Ectodermal cell (in vitro differentiated cells): ENCODE data around the gene KDM5C.

Experiments
- H3K27ac ChIP-seq: 2 replicates; pipeline ENCODE4 v1.7.0; 2013; ENCODE audit warnings: mild to moderate bottlenecking, low read depth, low read length; ENCODE audit not compliant: insufficient read depth, poor library complexity, severe bottlenecking
- H3K27me3 ChIP-seq: 2 replicates; pipeline ENCODE4 v1.7.0; 2013; ENCODE audit warnings: mild to moderate bottlenecking, low read length; ENCODE audit not compliant: insufficient read depth, control insufficient read depth, poor library complexity, severe bottlenecking
- H3K36me3 ChIP-seq: one replicate; pipeline ENCODE4 v1.7.0; 2013; ENCODE audit warnings: low read length; ENCODE audit not compliant: control insufficient read depth, insufficient read depth
- H3K4me1 ChIP-seq: one replicate; pipeline ENCODE4 v1.7.0; 2013; ENCODE audit warnings: low read length; ENCODE audit not compliant: control insufficient read depth, insufficient read depth
- H3K4me3 ChIP-seq: 2 replicates; pipeline ENCODE4 v1.7.0; 2013; ENCODE audit warnings: low read depth, low read length, control low read depth; ENCODE audit not compliant: insufficient read depth
- H3K9me3 ChIP-seq: 2 replicates; pipeline ENCODE4 v1.7.0; 2013; ENCODE audit warnings: mild to moderate bottlenecking, low read length, moderate library complexity; ENCODE audit not compliant: control insufficient read depth
- WGBS, 2 experiments: methylation state at CpG; one replicate each; pipeline ENCODE4 v1.1.7; 2013; ENCODE audit warnings: missing lambda C conversion rate in 2 of 2; 5-methylcytosine and 5-hydroxymethylcytosine counted together

The KDM5C gene

DNA sequence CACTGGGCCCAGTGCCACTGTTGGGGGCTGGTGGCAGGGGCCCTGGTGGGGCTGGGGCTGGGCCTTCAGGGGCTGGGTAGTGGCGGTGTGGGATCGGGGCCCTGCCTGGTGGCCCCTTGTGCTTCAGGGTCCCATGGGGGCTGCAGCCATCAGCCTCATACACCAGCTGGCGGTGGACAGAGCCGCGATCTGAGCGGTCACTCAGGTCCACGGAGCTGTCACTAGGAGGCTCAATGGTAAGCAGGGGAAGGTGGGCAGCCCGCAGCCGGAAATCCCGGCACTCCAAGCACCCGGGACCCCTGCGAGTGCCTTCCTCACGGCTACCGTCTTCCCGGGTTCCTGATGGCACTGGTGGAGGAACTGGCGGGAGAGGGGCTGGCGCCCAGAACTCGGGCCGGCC, 25.5 kb upstream of the KDM5C start:
- no peaks in the 10 kb centered on the region for H3K27me3 ChIP-seq
- H3K9me3 ChIP-seq, result no peaks in the 10 kb centered on the region
- H3K4me1 ChIP-seq, result no peaks in the 10 kb centered on the region
- WGBS, 2 experiments, result 95 to 98% methylated on average over 19 of the region's 19 CpGs
- no peaks in the 10 kb centered on the region for H3K36me3 ChIP-seq
- no peak overlapping the region for H3K4me3 ChIP-seq
- H3K27ac ChIP-seq, result no peak overlapping the region

DNA sequence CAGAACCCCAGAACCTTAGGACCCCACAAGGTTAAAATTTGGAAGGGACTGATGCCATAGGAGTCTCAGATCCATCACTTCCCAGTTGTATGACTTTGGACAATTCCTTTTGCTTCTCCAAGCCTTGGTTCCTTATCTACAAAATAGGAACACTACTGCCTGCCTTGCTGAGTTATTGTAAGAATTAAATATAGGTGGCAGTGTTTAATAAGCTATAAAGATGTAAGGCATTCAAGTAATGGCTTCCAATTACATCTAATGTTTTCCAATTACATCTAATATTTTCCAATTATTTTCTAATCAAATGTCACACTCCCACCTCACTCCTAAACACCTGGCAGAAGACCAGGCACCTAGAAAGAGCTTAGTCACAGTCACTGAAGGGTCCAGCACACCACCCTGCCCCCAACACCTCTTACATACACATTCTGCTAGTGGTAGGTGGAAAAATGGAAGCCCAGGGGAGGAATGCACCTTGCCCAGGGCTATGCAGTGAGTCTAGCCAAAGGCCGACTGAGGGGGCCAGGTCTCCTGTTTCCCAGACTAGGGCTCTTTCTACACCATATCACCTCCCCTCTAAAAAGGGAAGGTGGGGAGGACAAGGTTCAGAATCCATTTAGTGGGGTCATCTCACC, 24.5 kb upstream of the KDM5C start:
- Histone ChIP-seq H3K4me1 (no peaks in the 10 kb centered on the region), H3K36me3 (no peaks in the 10 kb centered on the region), H3K4me3 (no peak overlapping the region), H3K9me3 (no peaks in the 10 kb centered on the region), H3K27ac (no peak overlapping the region), H3K27me3 (no peaks in the 10 kb centered on the region)
- 100% methylated on average over 1 of the region's 1 CpG; no CpG with 5 or more reads in 1 of the 2 experiments for WGBS, 2 experiments

DNA sequence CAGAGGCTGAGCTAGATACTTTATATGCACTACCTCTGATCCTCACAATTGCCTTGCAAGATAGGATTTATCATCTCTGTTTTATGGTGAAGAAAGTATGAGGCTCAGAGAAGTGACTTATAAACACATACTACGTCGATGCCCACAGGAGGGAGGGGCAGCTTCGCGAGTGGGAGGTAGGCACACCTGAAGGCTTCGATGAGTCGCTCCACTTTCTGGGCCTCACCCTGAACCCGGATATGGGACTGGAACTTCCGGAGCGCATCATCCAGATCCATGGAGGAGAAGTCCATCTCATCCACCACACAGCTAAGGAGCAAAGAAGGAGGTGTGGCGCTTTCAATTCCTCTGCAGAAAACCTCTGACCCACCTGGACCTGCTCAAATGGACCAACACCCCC, 22.9 kb upstream of the KDM5C start:
- WGBS, 2 experiments, result 93 to 94% methylated on average over 10 of the region's 10 CpGs
- Histone ChIP-seq H3K9me3 (no peaks in the 10 kb centered on the region), H3K4me1 (no peaks in the 10 kb centered on the region), H3K36me3 (no peaks in the 10 kb centered on the region), H3K27me3 (no peaks in the 10 kb centered on the region), H3K27ac (no peak overlapping the region), H3K4me3 (no peak overlapping the region)

DNA sequence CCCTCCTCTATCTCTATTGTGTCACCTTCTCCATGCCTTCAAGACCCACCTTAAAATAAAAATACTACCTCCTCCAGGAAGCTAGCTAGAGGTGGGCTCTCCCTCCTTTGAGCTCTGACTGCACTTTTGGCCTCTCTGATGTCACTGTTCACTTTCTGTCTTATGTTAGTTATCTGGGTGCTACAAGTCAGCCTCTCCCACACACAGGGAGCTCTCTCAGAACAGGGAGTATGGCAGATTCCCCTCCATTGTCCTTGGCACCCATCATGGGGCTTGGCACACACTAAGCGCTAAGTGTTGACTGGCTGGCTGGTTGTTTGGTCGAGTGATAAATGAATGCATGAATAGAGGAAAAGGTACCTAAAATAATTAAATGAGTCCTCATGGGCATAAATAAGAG, 21.2 kb upstream of the KDM5C start:
- H3K4me1 ChIP-seq, result no peaks in the 10 kb centered on the region
- H3K27me3 ChIP-seq, result no peaks in the 10 kb centered on the region
- H3K4me3 ChIP-seq, result no peak overlapping the region
- H3K9me3 ChIP-seq, result no peaks in the 10 kb centered on the region
- 82 to 92% methylated on average over 2 of the region's 2 CpGs for WGBS, 2 experiments
- no peak overlapping the region for H3K27ac ChIP-seq
- H3K36me3 ChIP-seq, result no peaks in the 10 kb centered on the region

DNA sequence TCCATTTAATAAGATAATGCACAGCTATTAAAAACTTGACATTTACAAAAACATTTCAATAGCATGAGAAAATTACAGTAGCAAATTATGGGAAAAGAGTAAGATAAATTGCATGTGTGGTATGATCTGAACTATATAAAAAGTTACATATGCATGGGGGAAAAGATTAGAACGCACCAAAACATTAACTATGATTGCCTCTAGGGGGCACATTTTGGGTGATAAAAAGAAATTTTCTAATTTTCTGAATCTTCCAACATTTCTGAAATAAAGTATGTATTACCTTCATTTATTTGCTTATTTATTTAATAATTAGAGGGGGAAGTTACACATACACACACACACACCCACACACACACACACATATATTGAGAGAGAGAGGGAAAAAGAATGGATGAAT, 19.6 kb upstream of the KDM5C start:
- Histone ChIP-seq H3K27ac (no peak overlapping the region), H3K9me3 (no peaks in the 10 kb centered on the region), H3K4me1 (no peaks in the 10 kb centered on the region), H3K36me3 (no peaks in the 10 kb centered on the region), H3K27me3 (no peaks in the 10 kb centered on the region), H3K4me3 (no peak overlapping the region)
- WGBS, 2 experiments, result 71 to 100% methylated on average over 1 of the region's 1 CpG

DNA sequence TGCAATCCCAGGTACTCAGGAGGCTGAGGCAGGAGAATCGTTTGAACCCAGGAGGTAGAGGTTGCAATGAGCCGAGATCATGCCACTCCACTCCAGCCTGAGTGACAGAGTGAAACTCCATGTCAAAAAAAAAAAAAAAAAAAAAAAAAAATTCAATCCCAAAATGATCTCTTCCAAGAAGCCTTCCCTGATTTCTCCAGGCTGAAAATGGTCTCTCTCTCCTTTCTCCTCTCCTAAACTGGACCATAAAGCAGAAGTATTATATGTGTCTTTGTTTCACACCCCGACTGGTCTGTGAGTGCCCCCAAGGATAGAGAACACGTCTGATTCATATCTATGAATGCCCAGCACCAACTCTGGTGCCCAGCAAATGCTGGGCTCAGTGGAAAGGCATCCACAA, 17.3 kb upstream of the KDM5C start:
- 96% methylated on average over 4 of the region's 4 CpGs for WGBS, 2 experiments

DNA sequence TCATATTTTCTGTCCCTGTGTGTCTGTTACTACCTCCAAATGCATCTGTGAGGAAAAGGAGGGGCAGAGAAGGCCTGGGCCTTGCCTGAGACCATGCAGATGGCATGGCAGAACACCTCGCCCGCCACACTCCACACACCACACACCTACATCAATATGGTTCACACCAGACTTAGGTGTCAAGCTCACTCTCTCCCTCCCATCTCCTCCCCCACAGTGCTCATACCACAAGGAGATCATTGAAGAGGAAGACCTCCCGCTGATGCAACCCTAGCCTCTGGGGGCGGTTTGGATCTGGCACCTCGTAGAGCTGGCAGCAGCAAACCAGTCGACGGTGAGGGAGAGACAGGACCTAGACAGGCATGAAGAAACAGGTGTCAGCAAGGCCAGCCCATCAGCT, 16.6 kb upstream of the KDM5C start:
- no peaks in the 10 kb centered on the region for H3K27me3 ChIP-seq
- H3K9me3 ChIP-seq, result no peaks in the 10 kb centered on the region
- no peak overlapping the region for H3K4me3 ChIP-seq
- no peaks in the 10 kb centered on the region for H3K36me3 ChIP-seq
- 88 to 89% methylated on average over 7 of the region's 7 CpGs for WGBS, 2 experiments
- H3K4me1 ChIP-seq, result no peaks in the 10 kb centered on the region
- no peak overlapping the region for H3K27ac ChIP-seq

More for the DNA sequence above, 17.3 kb upstream of the KDM5C start:
- no peaks in the 10 kb centered on the region for H3K4me1 ChIP-seq
- no peak overlapping the region for H3K4me3 ChIP-seq
- no peaks in the 10 kb centered on the region for H3K36me3 ChIP-seq
- no peaks in the 10 kb centered on the region for H3K9me3 ChIP-seq
- no peak overlapping the region for H3K27ac ChIP-seq
- H3K27me3 ChIP-seq, result no peaks in the 10 kb centered on the region

DNA sequence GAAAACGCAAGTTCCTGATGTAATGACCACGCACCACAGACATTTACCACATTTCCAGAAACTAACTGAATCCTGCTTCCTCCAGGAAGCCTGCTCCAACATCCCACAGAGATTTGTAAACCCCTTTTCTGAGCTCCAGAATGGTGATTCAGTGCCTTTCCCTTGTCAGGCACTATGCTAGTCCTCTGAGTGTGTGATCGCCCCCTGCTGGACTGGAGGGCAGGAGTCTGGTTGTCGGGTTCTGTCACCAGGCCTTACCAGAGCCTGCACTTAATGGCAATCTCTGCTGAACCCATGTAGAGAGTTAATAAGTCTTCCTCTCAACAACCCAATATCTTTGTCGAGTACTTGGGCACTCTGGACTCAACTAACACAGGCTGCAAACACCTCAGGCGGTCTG, 14.5 kb upstream of the KDM5C start:
- no peak overlapping the region for H3K4me3 ChIP-seq
- no peak overlapping the region for H3K27ac ChIP-seq
- H3K27me3 ChIP-seq, result no peaks in the 10 kb centered on the region
- no peaks in the 10 kb centered on the region for H3K9me3 ChIP-seq
- WGBS, 2 experiments, result 93% methylated on average over 5 to 6 of the region's 6 CpGs
- no peaks in the 10 kb centered on the region for H3K36me3 ChIP-seq
- no peaks in the 10 kb centered on the region for H3K4me1 ChIP-seq

DNA sequence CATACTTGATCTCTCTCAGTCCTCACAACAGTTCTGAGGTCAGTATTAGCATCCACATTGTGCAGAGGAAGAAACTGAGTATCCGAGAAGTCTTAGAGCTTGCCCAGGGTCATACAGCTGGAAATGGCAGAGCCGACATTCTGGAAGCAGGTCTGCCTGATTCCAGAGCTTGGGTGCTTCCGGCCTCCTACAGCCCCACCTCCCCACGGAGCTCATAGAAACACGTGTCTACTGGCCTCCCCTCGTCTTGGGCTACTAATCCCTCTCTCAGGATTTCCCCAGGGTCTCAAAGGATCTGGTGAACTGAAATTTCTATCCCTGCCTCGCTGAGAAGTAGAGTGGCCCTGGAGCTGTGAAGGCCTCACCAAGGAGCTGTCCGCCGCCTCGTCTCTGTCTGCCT, 12.0 kb upstream of the KDM5C start:
- Histone ChIP-seq H3K36me3 (no peaks in the 10 kb centered on the region), H3K27me3 (no peaks in the 10 kb centered on the region), H3K27ac (no peak overlapping the region), H3K4me3 (no peak overlapping the region), H3K9me3 (no peaks in the 10 kb centered on the region), H3K4me1 (no peaks in the 10 kb centered on the region)
- WGBS, 2 experiments, result 78 to 79% methylated on average over 8 to 10 of the region's 10 CpGs

DNA sequence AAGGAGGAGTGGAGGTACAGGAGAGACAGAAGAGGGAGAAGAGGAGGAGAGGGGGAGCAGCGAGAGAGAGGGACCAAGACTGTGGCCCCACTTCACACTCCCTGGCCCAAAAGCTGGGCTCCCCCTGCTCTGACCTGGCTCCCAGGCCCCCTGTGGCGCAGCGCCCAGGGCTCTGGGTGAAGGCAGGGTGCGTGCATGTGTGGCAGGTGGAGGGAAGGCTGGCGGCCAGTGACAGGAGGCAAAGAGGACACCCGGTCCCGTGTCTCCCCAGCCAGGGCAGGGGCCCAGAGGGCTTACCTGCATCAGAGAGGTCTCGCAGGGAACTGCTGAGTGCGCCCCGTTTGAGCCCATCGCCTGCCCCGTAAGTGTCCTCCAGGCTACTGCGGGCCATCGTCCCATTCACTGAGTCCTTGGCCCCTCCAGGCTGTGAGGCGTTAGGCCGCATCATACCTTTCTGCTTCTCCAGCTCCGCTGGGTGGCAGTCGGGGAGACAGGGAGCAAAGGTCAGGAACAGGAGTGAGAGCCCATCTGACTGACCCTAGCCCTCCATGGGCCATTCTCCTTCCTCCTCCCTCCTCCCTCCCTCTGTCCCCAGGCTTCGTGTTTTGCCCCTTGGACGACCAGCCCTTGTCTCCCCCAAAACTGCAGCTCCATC, 11.1 kb upstream of the KDM5C start:
- 91 to 93% methylated on average over 20 of the region's 20 CpGs for WGBS, 2 experiments
- no peaks in the 10 kb centered on the region for H3K9me3 ChIP-seq
- no peaks in the 10 kb centered on the region for H3K4me1 ChIP-seq
- H3K27me3 ChIP-seq, result no peaks in the 10 kb centered on the region
- H3K27ac ChIP-seq, result no peak overlapping the region
- H3K4me3 ChIP-seq, result no peak overlapping the region
- no peaks in the 10 kb centered on the region for H3K36me3 ChIP-seq
